GM23338 (cell line): Measurements from ENCODE around the gene MPIG6B. TPM values are rescaled to one million over a fixed set of nuclear protein-coding genes. Genes with fewer than 3 reads are reported as not detected.

ENCODE experiments used
- ATAC-seq: fragments of 200-7000 bp; cut with Tn5 transposase; 3 replicates; pipeline ENCODE4 v1.9.1; 2020
- DNase-seq: peaks from one replicate; pipeline ENCODE4 v3.0.0-alpha.2; 2015; ENCODE audit warnings: low spot score
- H2AFZ ChIP-seq: fragments of 200-600 bp; sonication (generic); 2 replicates; pipeline ENCODE4 v1.8.0; 2016; ENCODE audit warnings: antibody characterized with exemption, mild to moderate bottlenecking, moderate library complexity
- H3F3A ChIP-seq: fragments of 200-600 bp; sonication (generic); replicated peaks from 2 replicates; pipeline ENCODE4 v1.8.0; 2017; ENCODE audit warnings: antibody characterized with exemption, mixed run types, low read depth
- H3K27ac ChIP-seq: fragments of 200-600 bp; sonication (generic); 2 replicates; pipeline ENCODE4 v1.6.1; 2016; ENCODE audit warnings: low read depth
- H3K27me3 ChIP-seq: fragments of 200-600 bp; sonication (generic); 2 replicates; pipeline ENCODE4 v1.8.0; 2016; ENCODE audit warnings: mild to moderate bottlenecking, mixed run types, moderate library complexity; ENCODE audit not compliant: insufficient read depth
- H3K36me3 ChIP-seq: fragments of 200-600 bp; sonication (generic); 2 replicates; pipeline ENCODE4 v1.8.0; 2016; ENCODE audit warnings: mild to moderate bottlenecking; ENCODE audit not compliant: insufficient read depth
- H3K4me1 ChIP-seq: fragments of 200-600 bp; sonication (generic); 2 replicates; pipeline ENCODE4 v1.8.0; 2016; ENCODE audit warnings: mild to moderate bottlenecking, moderate library complexity; ENCODE audit not compliant: insufficient read depth
- H3K4me2 ChIP-seq: fragments of 200-600 bp; sonication (generic); 2 replicates; pipeline ENCODE4 v1.7.1; 2017; ENCODE audit warnings: mixed run types
- H3K4me3 ChIP-seq: fragments of 200-600 bp; sonication (generic); 2 replicates; pipeline ENCODE4 v1.6.1; 2016; ENCODE audit warnings: mixed run types
- H3K79me2 ChIP-seq: fragments of 200-600 bp; sonication (generic); replicated peaks from 2 replicates; pipeline ENCODE4 v1.8.0; 2017; ENCODE audit warnings: mild to moderate bottlenecking; ENCODE audit not compliant: insufficient read depth
- H3K9me2 ChIP-seq: fragments of 200-600 bp; sonication (generic); 2 replicates; pipeline ENCODE4 v1.8.0; 2017; ENCODE audit not compliant: insufficient read depth
- H4K20me1 ChIP-seq: fragments of 200-600 bp; sonication (generic); replicated peaks from 2 replicates; pipeline ENCODE4 v1.8.0; 2017; ENCODE audit warnings: mild to moderate bottlenecking; ENCODE audit not compliant: insufficient read depth
- H3K27ac Mint-ChIP-seq: 2 replicates; pipeline ENCODE4 v1.8.0; 2020; ENCODE audit warnings: inconsistent platforms, mild to moderate bottlenecking, moderate library complexity, mixed read lengths
- H3K27me3 Mint-ChIP-seq: 3 replicates; pipeline ENCODE4 v1.8.0; 2022; ENCODE audit warnings: low read depth, mild to moderate bottlenecking, moderate library complexity, mixed read lengths, inconsistent platforms; ENCODE audit not compliant: insufficient read depth, poor library complexity
- H3K36me3 Mint-ChIP-seq: 3 replicates; pipeline ENCODE4 v1.8.0; 2021; ENCODE audit warnings: low read depth, mild to moderate bottlenecking, inconsistent platforms, moderate library complexity, mixed read lengths
- H3K4me1 Mint-ChIP-seq: 3 replicates; pipeline ENCODE4 v1.8.0; 2020; ENCODE audit warnings: mild to moderate bottlenecking, inconsistent platforms, mixed read lengths
- H3K4me3 Mint-ChIP-seq: 3 replicates; pipeline ENCODE4 v1.8.0; 2021; ENCODE audit warnings: moderate library complexity, mild to moderate bottlenecking, inconsistent platforms, mixed read lengths
- H3K9me3 Mint-ChIP-seq: 3 replicates; pipeline ENCODE4 v1.8.0; 2020; ENCODE audit warnings: moderate library complexity, mild to moderate bottlenecking, inconsistent platforms, mixed read lengths
- CREB1 ChIP-seq: fragments of 250-450 bp; sonication (Bioruptor Pico); IDR thresholded peaks from 2 replicates; pipeline ENCODE4 v1.5.0; 2020; ENCODE audit warnings: low read depth, mild to moderate bottlenecking, moderate library complexity
- ETS1 ChIP-seq: IDR thresholded peaks from 2 replicates; pipeline ENCODE4 v1.6.1; 2016; ENCODE audit warnings: antibody characterized with exemption
- EZH2 ChIP-seq: fragments of 200-600 bp; sonication (generic); IDR thresholded peaks from one replicate; pipeline ENCODE4 v1.8.0; 2017; ENCODE audit warnings: antibody characterized with exemption, mild to moderate bottlenecking, low read depth; ENCODE audit not compliant: unreplicated experiment
- EZH2phosphoT487 ChIP-seq: fragments of 200-600 bp; sonication (generic); IDR thresholded peaks from one replicate; pipeline ENCODE4 v1.8.1; 2018; ENCODE audit warnings: antibody characterized with exemption; ENCODE audit not compliant: unreplicated experiment
- NANOG ChIP-seq: IDR thresholded peaks from 2 replicates; pipeline ENCODE4 v1.6.1; 2016; ENCODE audit warnings: antibody characterized with exemption, borderline replicate concordance
- POLR2AphosphoS5 ChIP-seq: IDR thresholded peaks from 2 replicates; pipeline ENCODE4 v1.6.1; 2016; ENCODE audit warnings: antibody characterized with exemption, low read depth
- STAT1 ChIP-seq: IDR thresholded peaks from one replicate; pipeline ENCODE4 v1.6.1; 2016; ENCODE audit warnings: antibody characterized with exemption; ENCODE audit not compliant: unreplicated experiment
- ZNF114 ChIP-seq: fragments of 250-450 bp; sonication (Bioruptor Pico); IDR thresholded peaks from 2 replicates; pipeline ENCODE4 v1.5.0; 2020; ENCODE audit warnings: mild to moderate bottlenecking, moderate library complexity
- ZNF331 ChIP-seq: fragments of 250-450 bp; sonication (Bioruptor Pico); IDR thresholded peaks from 2 replicates; pipeline ENCODE4 v1.5.0; 2020; ENCODE audit warnings: low read depth, mild to moderate bottlenecking, moderate library complexity
- polyA plus RNA-seq: library from polyadenylated mRNA; unstranded; fragments of >200 nt; fragmentation: Nextera tagmentation; extraction: Ambion mirVana; gene quantifications from 2 replicates; pipeline ENCODE4 v1.2.1, GENCODE V29; 2016
- total RNA-seq: library from RNA; depleted of rRNA; stranded (reverse); fragments of >200 nt; shearing (Covaris generic); gene quantifications from 2 replicates; pipeline ENCODE4 v1.2.3, GENCODE V29; 2014
- TF ChIP-seq, protein P1 (sequence below), 2 experiments: fragments of 200-600 bp in 1 of 2; sonication (generic) in 1 of 2; conservative IDR thresholded peaks; 2 replicates each; pipeline versions ENCODE4 v1.5.1 to v1.6.1; 2016 to 2017; ENCODE audit warnings: antibody characterized with exemption in 2 of 2, low read depth in 2 of 2, mild to moderate bottlenecking in 2 of 2, moderate library complexity in 1 of 2
- TF ChIP-seq, protein P2 (sequence below): IDR thresholded peaks from one replicate; pipeline ENCODE4 v1.6.1; 2018; ENCODE audit warnings: antibody characterized with exemption; ENCODE audit not compliant: unreplicated experiment

Gene MPIG6B
- total and polyA plus RNA-seq, 2 experiments from 2014 or later = 0.13 TPM; not detected in 1

GRCh38 chr6:31692886-31693285 lies 30.3 kb upstream of the MPIG6B start (continued):
- TF ChIP-seq, protein P1, sequence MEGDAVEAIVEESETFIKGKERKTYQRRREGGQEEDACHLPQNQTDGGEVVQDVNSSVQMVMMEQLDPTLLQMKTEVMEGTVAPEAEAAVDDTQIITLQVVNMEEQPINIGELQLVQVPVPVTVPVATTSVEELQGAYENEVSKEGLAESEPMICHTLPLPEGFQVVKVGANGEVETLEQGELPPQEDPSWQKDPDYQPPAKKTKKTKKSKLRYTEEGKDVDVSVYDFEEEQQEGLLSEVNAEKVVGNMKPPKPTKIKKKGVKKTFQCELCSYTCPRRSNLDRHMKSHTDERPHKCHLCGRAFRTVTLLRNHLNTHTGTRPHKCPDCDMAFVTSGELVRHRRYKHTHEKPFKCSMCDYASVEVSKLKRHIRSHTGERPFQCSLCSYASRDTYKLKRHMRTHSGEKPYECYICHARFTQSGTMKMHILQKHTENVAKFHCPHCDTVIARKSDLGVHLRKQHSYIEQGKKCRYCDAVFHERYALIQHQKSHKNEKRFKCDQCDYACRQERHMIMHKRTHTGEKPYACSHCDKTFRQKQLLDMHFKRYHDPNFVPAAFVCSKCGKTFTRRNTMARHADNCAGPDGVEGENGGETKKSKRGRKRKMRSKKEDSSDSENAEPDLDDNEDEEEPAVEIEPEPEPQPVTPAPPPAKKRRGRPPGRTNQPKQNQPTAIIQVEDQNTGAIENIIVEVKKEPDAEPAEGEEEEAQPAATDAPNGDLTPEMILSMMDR (conservative IDR thresholded peaks at IDR 0.05; ENCODE audit: low read depth in 2 of 2) = no peak
- no peak for TF ChIP-seq POLR2AphosphoS5
- no peak for TF ChIP-seq CREB1
- no peak for TF ChIP-seq ETS1
- TF ChIP-seq STAT1 = no peak
- no peak for TF ChIP-seq ZNF114 (CRISPR knock-in tag)
- no peak for TF ChIP-seq EZH2phosphoT487

- Mint-ChIP-seq H3K36me3 (peaks cover 27% of the 10 kb centered on the region), H3K27me3 (peaks cover 5% of the 10 kb centered on the region), H3K27ac (no peak overlapping the region), H3K9me3 (no peaks in the 10 kb centered on the region), H3K4me3 (no peak overlapping the region), H3K4me1 (no peaks in the 10 kb centered on the region)
- H3K36me3 ChIP-seq = peaks cover 6% of the 10 kb centered on the region; the same call in 1 of the 2 replicates
- H2AFZ ChIP-seq = no peak overlapping the region
- DNase-seq = no peak
- no peaks in the 10 kb centered on the region for H4K20me1 ChIP-seq
- ATAC-seq = no peak
- H3K4me3 ChIP-seq = no peak overlapping the region
- H3K27ac ChIP-seq = no peak overlapping the region
- no peaks in the 10 kb centered on the region for H3K4me1 ChIP-seq
- no peaks in the 10 kb centered on the region; the same call in 1 of the 2 replicates for H3K79me2 ChIP-seq
- TF ChIP-seq ZNF114 (CRISPR knock-in tag) = no peak
- TF ChIP-seq, protein P2, sequence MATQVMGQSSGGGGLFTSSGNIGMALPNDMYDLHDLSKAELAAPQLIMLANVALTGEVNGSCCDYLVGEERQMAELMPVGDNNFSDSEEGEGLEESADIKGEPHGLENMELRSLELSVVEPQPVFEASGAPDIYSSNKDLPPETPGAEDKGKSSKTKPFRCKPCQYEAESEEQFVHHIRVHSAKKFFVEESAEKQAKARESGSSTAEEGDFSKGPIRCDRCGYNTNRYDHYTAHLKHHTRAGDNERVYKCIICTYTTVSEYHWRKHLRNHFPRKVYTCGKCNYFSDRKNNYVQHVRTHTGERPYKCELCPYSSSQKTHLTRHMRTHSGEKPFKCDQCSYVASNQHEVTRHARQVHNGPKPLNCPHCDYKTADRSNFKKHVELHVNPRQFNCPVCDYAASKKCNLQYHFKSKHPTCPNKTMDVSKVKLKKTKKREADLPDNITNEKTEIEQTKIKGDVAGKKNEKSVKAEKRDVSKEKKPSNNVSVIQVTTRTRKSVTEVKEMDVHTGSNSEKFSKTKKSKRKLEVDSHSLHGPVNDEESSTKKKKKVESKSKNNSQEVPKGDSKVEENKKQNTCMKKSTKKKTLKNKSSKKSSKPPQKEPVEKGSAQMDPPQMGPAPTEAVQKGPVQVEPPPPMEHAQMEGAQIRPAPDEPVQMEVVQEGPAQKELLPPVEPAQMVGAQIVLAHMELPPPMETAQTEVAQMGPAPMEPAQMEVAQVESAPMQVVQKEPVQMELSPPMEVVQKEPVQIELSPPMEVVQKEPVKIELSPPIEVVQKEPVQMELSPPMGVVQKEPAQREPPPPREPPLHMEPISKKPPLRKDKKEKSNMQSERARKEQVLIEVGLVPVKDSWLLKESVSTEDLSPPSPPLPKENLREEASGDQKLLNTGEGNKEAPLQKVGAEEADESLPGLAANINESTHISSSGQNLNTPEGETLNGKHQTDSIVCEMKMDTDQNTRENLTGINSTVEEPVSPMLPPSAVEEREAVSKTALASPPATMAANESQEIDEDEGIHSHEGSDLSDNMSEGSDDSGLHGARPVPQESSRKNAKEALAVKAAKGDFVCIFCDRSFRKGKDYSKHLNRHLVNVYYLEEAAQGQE = no peak
- TF ChIP-seq ZNF331 (CRISPR knock-in tag) = no peak
- no peak for TF ChIP-seq POLR2AphosphoS5
- no peak for TF ChIP-seq ETS1
- no peak for TF ChIP-seq EZH2
- TF ChIP-seq, protein P1 (conservative IDR thresholded peaks at IDR 0.05; ENCODE audit: low read depth in 2 of 2) = no peak
- no peak for TF ChIP-seq CREB1
- TF ChIP-seq NANOG = no peak
- no peak for TF ChIP-seq EZH2phosphoT487
- no peaks in the 10 kb centered on the region for H3K9me2 ChIP-seq
- no peaks in the 10 kb centered on the region for H3F3A ChIP-seq
- H3K4me2 ChIP-seq = no peak overlapping the region
- H3K27me3 ChIP-seq = no peaks in the 10 kb centered on the region
These were observed 29.6 kb upstream of the MPIG6B start for GRCh38 chr6:31693535-31693934.
